Measurements from ENCODE around the gene AHDC1. TPM values are rescaled to one million over a fixed set of nuclear protein-coding genes. Genes with fewer than 3 reads are reported as not detected.

Gene AHDC1
- total RNA-seq, 1 donor from 2014 or later, result 3.3 TPM

- DNase-seq (ENCODE audit: low read depth in 2 of 2), result no peak
Observed at GRCh38 chr1:27584453-27584852, 19.5 kb downstream of the AHDC1 start.

GRCh38 chr1:27583479-27583878, 20.5 kb downstream of the AHDC1 start:
- no peak for DNase-seq (ENCODE audit: low read depth in 2 of 2)

- DNase-seq (ENCODE audit: low read depth in 2 of 2), result no peak
Observed at GRCh38 chr1:27581823-27582243, 22.1 kb downstream of the AHDC1 start.

GRCh38 chr1:27577504-27578188, 26.3 kb downstream of the AHDC1 start:
- DNase-seq (ENCODE audit: low read depth in 2 of 2), result peak in 1 of 2 donors; percentile 29

GRCh38 chr1:27576806-27577227, 27.1 kb downstream of the AHDC1 start:
- DNase-seq (ENCODE audit: low read depth in 2 of 2), result no peak

GRCh38 chr1:27575840-27576331, 28.1 kb downstream of the AHDC1 start:
- peak in 1 of 2 donors; percentile 76 for DNase-seq (ENCODE audit: low read depth in 2 of 2)

- peak in 1 of 2 donors; percentile 88 for DNase-seq (ENCODE audit: low read depth in 2 of 2)
Observed at GRCh38 chr1:27574871-27575831, 28.8 kb downstream of the AHDC1 start.

- no peak for DNase-seq (ENCODE audit: low read depth in 2 of 2)
Observed at GRCh38 chr1:27574001-27574781, 29.8 kb downstream of the AHDC1 start.

GRCh38 chr1:27572679-27573426, 31.1 kb downstream of the AHDC1 start:
- DNase-seq (ENCODE audit: low read depth in 2 of 2), result no peak

GRCh38 chr1:27572019-27572678, 31.8 kb downstream of the AHDC1 start:
- DNase-seq (ENCODE audit: low read depth in 2 of 2), result no peak

- no peak for DNase-seq (ENCODE audit: low read depth in 2 of 2)
Observed at GRCh38 chr1:27571439-27572018, 32.4 kb downstream of the AHDC1 start.

- DNase-seq (ENCODE audit: low read depth in 2 of 2), result no peak
Observed at GRCh38 chr1:27570784-27571183, 33.2 kb downstream of the AHDC1 start.

- no peak for DNase-seq (ENCODE audit: low read depth in 2 of 2)
Observed at GRCh38 chr1:27570356-27570755, 33.6 kb downstream of the AHDC1 start.

GRCh38 chr1:27569506-27570291, 34.2 kb downstream of the AHDC1 start:
- DNase-seq (ENCODE audit: low read depth in 2 of 2), result no peak

GRCh38 chr1:27569088-27569460, 34.9 kb downstream of the AHDC1 start:
- no peak for DNase-seq (ENCODE audit: low read depth in 2 of 2)

GRCh38 chr1:27568300-27569087, 35.5 kb downstream of the AHDC1 start:
- DNase-seq (ENCODE audit: low read depth in 2 of 2), result peak; percentile 72 to 95

- no peak for DNase-seq (ENCODE audit: low read depth in 2 of 2)
Observed at GRCh38 chr1:27567971-27568299, 36.0 kb downstream of the AHDC1 start.

- no peak for DNase-seq (ENCODE audit: low read depth in 2 of 2)
Observed at GRCh38 chr1:27567146-27567526, 36.8 kb downstream of the AHDC1 start.

Data from dermis microvascular lymphatic vessel endothelial cell (primary cell).